BJ (cell line): Measurements from ENCODE around the gene BLACAT1. TPM values are rescaled to one million over a fixed set of nuclear protein-coding genes. Genes with fewer than 3 reads are reported as not detected.
"Not testable (repeated sequence)": the region's sequence is repeated elsewhere in the genome, so short reads cannot be mapped to it uniquely, and the experiment has no call there.

Source experiments
- CTCF ChIA-PET: fragments of 350-600 bp; formaldehyde crosslinking; extraction: SDS; loops from one replicate; lab custom pipeline; 2021; ENCODE audit warnings: antibody characterized with exemption, inconsistent platforms; lab: Yijun Ruan, JAX
- POLR2A ChIA-PET: fragments of 300-600 bp; sonication (Branson Sonifier 250); formaldehyde crosslinking; extraction: SDS; loops from one replicate; lab custom pipeline; 2021; ENCODE audit warnings: antibody characterized with exemption; lab: Charles Lee
- DNase-seq: peaks from one replicate; pipeline ENCODE4 v3.0.0-alpha.2; 2011; ENCODE audit warnings: low read depth
- H3K27me3 ChIP-seq: 2 replicates; pipeline ENCODE4 v1.6.0; 2011; ENCODE audit warnings: low read length; ENCODE audit not compliant: control insufficient read depth, insufficient read depth
- H3K36me3 ChIP-seq: 2 replicates; pipeline ENCODE4 v1.5.1; 2011; ENCODE audit warnings: low read length; ENCODE audit not compliant: control insufficient read depth, insufficient read depth
- H3K4me3 ChIP-seq: 2 replicates; pipeline ENCODE4 v1.5.1; 2011; ENCODE audit warnings: low read depth, mild to moderate bottlenecking, control low read depth, low read length
- CTCF ChIP-seq: IDR thresholded peaks from 2 replicates; pipeline ENCODE4 v1.5.1; 2011; ENCODE audit warnings: low read depth, mild to moderate bottlenecking, control low read depth, inconsistent platforms, low read length, moderate library complexity; ENCODE audit not compliant: insufficient read depth
- polyA plus RNA-seq: library from polyadenylated mRNA; depleted of rRNA; stranded (reverse); fragments of >200 nt; gene quantifications from 2 replicates; pipeline ENCODE4 v1.2.3, GENCODE V29; 2011

Gene BLACAT1
- polyA plus RNA-seq, 1 experiment, result 0.02 TPM

DNA sequence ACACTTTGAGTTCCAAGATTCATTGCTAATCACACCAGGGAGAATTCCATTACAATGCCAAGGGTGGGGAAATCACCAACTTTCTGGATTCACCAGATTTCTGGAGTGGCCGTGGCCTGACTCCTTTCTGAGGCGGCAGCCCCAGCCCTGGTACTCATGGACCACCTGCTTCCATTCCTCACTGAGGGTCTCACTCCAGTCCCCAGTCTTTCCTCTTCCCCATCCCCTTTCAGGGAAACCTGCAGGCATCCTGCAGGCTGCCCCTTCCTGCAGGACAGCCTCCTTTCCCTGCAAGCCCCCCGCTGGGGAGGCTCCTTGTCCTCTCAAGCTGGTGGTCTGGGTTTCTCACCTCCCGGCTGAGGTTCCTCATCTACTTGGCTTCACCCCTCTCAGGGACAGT lies 35.9 kb upstream of the BLACAT1 start:
- H3K27me3 ChIP-seq, result peaks cover 18% of the 10 kb centered on the region
- ChIA-PET POLR2A (no interaction called here), CTCF (interaction anchor here (1.2 to 37.0 kb wide), 6 partner anchors 9 to 167 kb away, joined by 3 to 819 read pairs (median 6); no protein-coding TSS in a partner anchor)
- no peak for DNase-seq
- no peaks in the 10 kb centered on the region for H3K36me3 ChIP-seq
- no peak overlapping the region for H3K4me3 ChIP-seq
- no peak for TF ChIP-seq CTCF

DNA sequence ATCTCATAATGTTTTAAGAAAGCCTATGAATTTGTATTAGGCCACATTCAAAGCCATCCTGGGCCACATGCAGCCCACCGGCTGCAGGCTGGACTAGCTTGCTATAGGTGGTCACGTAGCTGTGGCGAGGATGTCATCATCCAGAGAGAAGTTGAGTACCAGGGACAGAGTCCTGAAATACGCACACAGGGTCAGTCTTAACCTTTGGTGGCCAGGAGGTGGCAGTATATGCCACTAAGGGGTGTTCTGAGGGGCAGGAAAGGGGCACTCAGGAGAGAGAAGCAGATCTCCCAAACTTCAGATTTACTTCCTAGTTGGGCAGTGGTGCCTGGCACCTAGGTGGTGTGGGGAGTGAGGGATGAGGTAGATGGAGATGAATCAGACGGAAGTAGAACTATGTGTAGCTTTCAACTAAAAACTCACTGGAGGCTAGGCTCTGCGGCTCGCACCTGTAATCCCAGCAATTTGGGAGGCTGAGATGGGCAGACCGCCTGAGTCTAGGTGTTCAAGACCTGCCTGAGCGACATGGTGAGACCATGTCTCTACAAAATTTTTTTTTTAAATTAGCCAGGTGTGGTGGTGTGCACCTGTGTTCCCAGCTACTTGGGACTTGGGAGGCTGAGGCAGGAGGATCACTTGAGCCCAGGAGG lies 32.4 kb upstream of the BLACAT1 start:
- ChIA-PET POLR2A (no interaction called here), CTCF (interaction anchor here (0.6 to 37.0 kb wide), 37 partner anchors 8 to 648 kb away, joined by 3 to 819 read pairs (median 5); partner anchors contain the start of genes BLACAT1, CDK18, KLHDC8A and LEMD1)
- Histone ChIP-seq H3K36me3 (no peaks in the 10 kb centered on the region), H3K4me3 (no peak overlapping the region), H3K27me3 (peaks cover 26% of the 10 kb centered on the region)
- peak; percentile 77 for TF ChIP-seq CTCF
- no peak for DNase-seq

DNA sequence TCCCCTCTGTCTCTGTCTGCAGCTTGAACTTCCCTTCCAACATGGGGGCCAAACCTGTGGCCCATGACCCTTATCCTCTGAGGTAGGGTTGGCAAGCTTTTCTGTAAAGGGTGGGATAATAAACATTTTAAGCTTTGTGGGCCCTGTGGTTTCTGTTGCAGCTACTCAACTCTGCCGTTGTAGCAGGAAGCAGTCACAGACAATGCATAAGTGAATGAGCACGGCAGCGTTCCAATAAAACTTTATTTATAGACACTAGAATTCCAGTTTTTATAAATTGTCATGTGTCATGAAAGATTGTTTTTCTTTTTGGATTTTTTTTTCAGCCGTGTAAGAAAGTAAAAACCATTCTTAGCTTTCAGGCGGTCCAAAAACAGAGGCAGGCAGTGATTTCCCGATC lies 30.4 kb upstream of the BLACAT1 start:
- POLR2A ChIA-PET, result no interaction called here
- H3K27me3 ChIP-seq, result peaks cover 30% of the 10 kb centered on the region
- no peaks in the 10 kb centered on the region for H3K36me3 ChIP-seq
- no peak overlapping the region for H3K4me3 ChIP-seq
- no peak for TF ChIP-seq CTCF
- no peak for DNase-seq
- CTCF ChIA-PET, result interaction anchor here (0.7 to 37.0 kb wide), 27 partner anchors 9 to 213 kb away, joined by 3 to 819 read pairs (median 9); partner anchors contain the start of genes CDK18 and KLHDC8A

- no peak for DNase-seq
- Histone ChIP-seq H3K27me3 (peaks cover 33% of the 10 kb centered on the region), H3K36me3 (no peaks in the 10 kb centered on the region), H3K4me3 (no peak overlapping the region)
- ChIA-PET CTCF (interaction anchor here (0.6 to 37.0 kb wide), 48 partner anchors 10 to 223 kb away, joined by 3 to 819 read pairs (median 6); partner anchors contain the start of genes CDK18 and KLHDC8A), POLR2A (no interaction called here)
- TF ChIP-seq CTCF, result peak; percentile 98
These were observed 29.4 kb upstream of the BLACAT1 start for GRCh38 chr1:205484985-205485967.

GRCh38 chr1:205483372-205483771 lies 27.5 kb upstream of the BLACAT1 start:
- Histone ChIP-seq H3K36me3 (no peaks in the 10 kb centered on the region), H3K4me3 (no peak overlapping the region), H3K27me3 (peaks cover 25% of the 10 kb centered on the region)
- CTCF ChIA-PET, result interaction anchor here (0.6 to 37.0 kb wide), 7 partner anchors 9 to 129 kb away, joined by 3 to 819 read pairs (median 32); partner anchors contain the start of gene KLHDC8A
- POLR2A ChIA-PET, result no interaction called here
- no peak for TF ChIP-seq CTCF
- DNase-seq, result no peak

DNA sequence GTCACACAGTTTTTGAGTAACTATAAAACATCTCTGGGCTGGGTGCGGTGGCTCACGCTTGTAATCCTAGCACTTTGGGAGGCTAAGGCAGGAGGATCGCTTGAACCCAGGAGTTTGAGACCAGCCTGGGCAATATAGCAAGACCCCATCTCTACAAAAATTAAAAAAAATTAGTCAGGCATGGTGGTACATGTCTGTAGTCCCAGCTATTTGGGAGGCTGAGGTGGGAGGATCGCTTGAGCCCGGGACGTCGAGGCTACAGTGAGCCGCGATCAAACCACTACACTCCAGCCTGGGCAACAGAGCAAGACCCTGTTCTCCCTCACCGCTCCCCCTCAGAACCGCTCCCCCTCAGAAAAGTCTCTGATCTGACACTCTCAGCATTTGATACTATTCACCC lies 26.7 kb upstream of the BLACAT1 start:
- DNase-seq, POLR2A ChIA-PET, H3K36me3 ChIP-seq, H3K4me3 ChIP-seq: not testable (repeated sequence)
- peaks cover 25% of the 10 kb centered on the region for H3K27me3 ChIP-seq
- CTCF ChIA-PET, result interaction anchor here (0.6 to 37.0 kb wide), 4 partner anchors 10 to 128 kb away, joined by 4 to 819 read pairs (median 76); partner anchors contain the start of gene KLHDC8A
